Measurements from ENCODE around the gene PRODH2. TPM values are rescaled to one million over a fixed set of nuclear protein-coding genes. Genes with fewer than 3 reads are reported as not detected.

The PRODH2 gene
- total and polyA plus RNA-seq, 10 of the 15 experiments (the other 5 are each of a cell fraction or from before 2014, with no cell fraction given) = 0.07 TPM; not detected in 9

GRCh38 chr19:35860818-35861639 lies 48.4 kb upstream of the PRODH2 start:
- Histone ChIP-seq H3K9ac (ENCODE audit: control insufficient read depth, insufficient read depth, low read length) (no peak overlapping the region), H3K4me1 (ENCODE audit: control insufficient read depth, insufficient read depth, low read length) (peaks cover 3% of the 10 kb centered on the region; the same call in 1 of the 2 replicates), H3K9me3 (replicated peaks; ENCODE audit: control insufficient read depth, insufficient read depth, low read length) (no peaks in the 10 kb centered on the region), H4K20me1 (ENCODE audit: control insufficient read depth, insufficient read depth) (no peaks in the 10 kb centered on the region), H2AFZ (ENCODE audit: control insufficient read depth, low read depth, low read length) (no peak overlapping the region), H3K4me2 (ENCODE audit: control insufficient read depth, insufficient read depth) (no peak overlapping the region), H3K79me2 (ENCODE audit: control insufficient read depth, insufficient read depth, low read length) (no peaks in the 10 kb centered on the region), H3K27ac (ENCODE audit: control insufficient read depth, insufficient read depth) (no peak overlapping the region), H3K36me3 (ENCODE audit: control insufficient read depth in 2 of 2, insufficient read depth in 2 of 2, low read length in 1 of 2) (no peaks in the 10 kb centered on the region), H3K4me3 (no peak overlapping the region), H3K27me3 (replicated peaks in 1 of 2; ENCODE audit: control insufficient read depth in 2 of 2, insufficient read depth in 2 of 2, low read length in 1 of 2) (peaks cover 9 to 13% of the 10 kb centered on the region in 2 experiments; a peak in 3 of 4 replicates)
- CTCF ChIA-PET = no interaction called here
- FAIRE-seq (no peak), DNase-seq (ENCODE audit: low read depth, low spot score) (no peak), ATAC-seq (no peak)
- 39% methylated on average over 52 of the region's 55 CpGs for WGBS (ENCODE audit: insufficient coverage, insufficient replicate concordance, low lambda C conversion rate, missing lambda C conversion rate)
- TF ChIP-seq ELK1 (IDR thresholded peaks at IDR 0.05; ENCODE audit: low read depth, low read length) = no peak
- TF ChIP-seq STAT1 (conservative IDR thresholded peaks at IDR 0.05) = no peak
- no peak for TF ChIP-seq EP300 (IDR thresholded peaks at IDR 0.05; ENCODE audit: borderline replicate concordance in 1 of 2, control insufficient read depth in 1 of 2, low read depth in 2 of 2, low read length in 2 of 2)
- TF ChIP-seq NBN (IDR thresholded peaks at IDR 0.05) = no peak
- no peak for TF ChIP-seq IKZF2 (IDR thresholded peaks at IDR 0.05)
- no peak for TF ChIP-seq TCF12 (IDR thresholded peaks at IDR 0.05; ENCODE audit: low read depth, low read length)
- TF ChIP-seq SRF (IDR thresholded peaks at IDR 0.05; ENCODE audit: low read depth in 2 of 2, low read length in 2 of 2) = no peak
- TF ChIP-seq CREB1 (IDR thresholded peaks at IDR 0.05; ENCODE audit: low read depth) = no peak
- no peak for TF ChIP-seq CEBPB (IDR thresholded peaks at IDR 0.05; ENCODE audit: borderline replicate concordance in 1 of 2, low read depth in 2 of 2, low read length in 2 of 2)
- TF ChIP-seq, protein P1, sequence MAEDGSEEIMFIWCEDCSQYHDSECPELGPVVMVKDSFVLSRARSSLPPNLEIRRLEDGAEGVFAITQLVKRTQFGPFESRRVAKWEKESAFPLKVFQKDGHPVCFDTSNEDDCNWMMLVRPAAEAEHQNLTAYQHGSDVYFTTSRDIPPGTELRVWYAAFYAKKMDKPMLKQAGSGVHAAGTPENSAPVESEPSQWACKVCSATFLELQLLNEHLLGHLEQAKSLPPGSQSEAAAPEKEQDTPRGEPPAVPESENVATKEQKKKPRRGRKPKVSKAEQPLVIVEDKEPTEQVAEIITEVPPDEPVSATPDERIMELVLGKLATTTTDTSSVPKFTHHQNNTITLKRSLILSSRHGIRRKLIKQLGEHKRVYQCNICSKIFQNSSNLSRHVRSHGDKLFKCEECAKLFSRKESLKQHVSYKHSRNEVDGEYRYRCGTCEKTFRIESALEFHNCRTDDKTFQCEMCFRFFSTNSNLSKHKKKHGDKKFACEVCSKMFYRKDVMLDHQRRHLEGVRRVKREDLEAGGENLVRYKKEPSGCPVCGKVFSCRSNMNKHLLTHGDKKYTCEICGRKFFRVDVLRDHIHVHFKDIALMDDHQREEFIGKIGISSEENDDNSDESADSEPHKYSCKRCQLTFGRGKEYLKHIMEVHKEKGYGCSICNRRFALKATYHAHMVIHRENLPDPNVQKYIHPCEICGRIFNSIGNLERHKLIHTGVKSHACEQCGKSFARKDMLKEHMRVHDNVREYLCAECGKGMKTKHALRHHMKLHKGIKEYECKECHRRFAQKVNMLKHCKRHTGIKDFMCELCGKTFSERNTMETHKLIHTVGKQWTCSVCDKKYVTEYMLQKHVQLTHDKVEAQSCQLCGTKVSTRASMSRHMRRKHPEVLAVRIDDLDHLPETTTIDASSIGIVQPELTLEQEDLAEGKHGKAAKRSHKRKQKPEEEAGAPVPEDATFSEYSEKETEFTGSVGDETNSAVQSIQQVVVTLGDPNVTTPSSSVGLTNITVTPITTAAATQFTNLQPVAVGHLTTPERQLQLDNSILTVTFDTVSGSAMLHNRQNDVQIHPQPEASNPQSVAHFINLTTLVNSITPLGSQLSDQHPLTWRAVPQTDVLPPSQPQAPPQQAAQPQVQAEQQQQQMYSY (CRISPR knock-in tag; IDR thresholded peaks at IDR 0.05) = no peak
- TF ChIP-seq, protein P2, sequence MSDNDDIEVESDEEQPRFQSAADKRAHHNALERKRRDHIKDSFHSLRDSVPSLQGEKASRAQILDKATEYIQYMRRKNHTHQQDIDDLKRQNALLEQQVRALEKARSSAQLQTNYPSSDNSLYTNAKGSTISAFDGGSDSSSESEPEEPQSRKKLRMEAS (IDR thresholded peaks at IDR 0.05; ENCODE audit: low read depth, low read length) = no peak
- no peak for TF ChIP-seq SIN3A (IDR thresholded peaks at IDR 0.05; ENCODE audit: low read depth, low read length)
- intact Hi-C loops (cut with micrococcal nuclease; ENCODE audit: unreplicated experiment) = no loop called here
- SMC1A ChIA-PET (ENCODE audit: uncharacterized antibody, unreplicated experiment) = no interaction called here
- POLR2A ChIA-PET = no interaction called here
- no TSS peak for BruUV-seq (replicated peaks)
- RAD21 ChIA-PET (ENCODE audit: unreplicated experiment) = no interaction called here
- in situ Hi-C loops (cut with MboI) = no loop called here
